K562 (cell line): ENCODE results near the gene TNK2. TPM values are rescaled to one million over a fixed set of nuclear protein-coding genes. Genes with fewer than 3 reads are reported as not detected.

Source experiments
- ATAC-seq: fragments of 200-7000 bp; cut with Tn5 transposase; 3 replicates; pipeline ENCODE4 v1.9.1; 2020; ENCODE audit warnings: moderate library complexity
- BruUV-seq: library from RNA; stranded (reverse); fragments of 400-500 nt; replicated peaks from 2 replicates; lab custom pipeline; 2021; lab: Mats Ljungman, UMichigan
- CTCF ChIA-PET: fragments of 300-600 bp; formaldehyde crosslinking; extraction: SDS; loops from one replicate; lab custom pipeline; 2021; ENCODE audit warnings: low intra/inter-chr PET ratio; lab: Yijun Ruan, JAX
- POLR2A ChIA-PET: fragments of 300-600, 350-650 bp; sonication (Branson Sonifier 250); formaldehyde crosslinking; extraction: SDS; loops from one replicate; lab custom pipeline; 2021; ENCODE audit warnings: antibody characterized with exemption, inconsistent platforms; lab: Yijun Ruan, JAX
- DNase-seq, 4 experiments: peaks; one replicate each; pipeline versions ENCODE4 v3.0.0 to v3.0.0-alpha.2; 2011 to 2018; ENCODE audit warnings: low spot score in 3 of 4, mixed read lengths in 3 of 4; ENCODE audit errors: extremely low read depth in 1 of 4
- FAIRE-seq: peaks from 2 replicates; lab custom pipeline; 2011; peaks lifted over from hg19 to GRCh38; lab: Jason Lieb, UNC
- H2AFZ ChIP-seq: 2 replicates; pipeline ENCODE4 v1.6.0; 2011; ENCODE audit warnings: low read depth, low read length, control low read depth, inconsistent platforms
- H3K27ac ChIP-seq: fragments of 200-600 bp; 3 replicates; pipeline ENCODE4 v1.8.0; 2011; ENCODE audit warnings: low read depth, mild to moderate bottlenecking, control low read depth, inconsistent platforms, low read length, moderate library complexity, mixed read lengths; ENCODE audit errors: extremely low read depth
- H3K27me3 ChIP-seq, 2 experiments: fragments of 300-600 bp in 1 of 2; 2 replicates in 1 of 2; 3 replicates in 1 of 2; pipeline versions ENCODE4 v1.6.0 to v1.8.0; 2011; ENCODE audit warnings: inconsistent platforms in 2 of 2, low read length in 2 of 2, mild to moderate bottlenecking in 1 of 2, mixed read lengths in 1 of 2, moderate library complexity in 1 of 2; ENCODE audit not compliant: control insufficient read depth in 2 of 2, insufficient read depth in 2 of 2
- H3K36me3 ChIP-seq: fragments of 300-600 bp; 3 replicates; pipeline ENCODE4 v1.8.0; 2011; ENCODE audit warnings: mild to moderate bottlenecking, low read length, inconsistent platforms; ENCODE audit not compliant: control insufficient read depth, insufficient read depth
- H3K4me1 ChIP-seq, 2 experiments: fragments of 200-600 bp in 1 of 2; replicated peaks in 1 of 2; 2 replicates in 1 of 2; 3 replicates in 1 of 2; pipeline versions ENCODE4 v1.5.1 to v1.8.0; 2011; ENCODE audit warnings: inconsistent platforms in 2 of 2, low read length in 2 of 2, mild to moderate bottlenecking in 1 of 2, mixed read lengths in 1 of 2, moderate library complexity in 1 of 2; ENCODE audit not compliant: control insufficient read depth in 2 of 2, insufficient read depth in 2 of 2
- H3K4me2 ChIP-seq: 2 replicates; pipeline ENCODE4 v1.6.1; 2011; ENCODE audit warnings: low read length, control low read depth, inconsistent platforms, mixed read lengths; ENCODE audit not compliant: insufficient read depth
- H3K4me3 ChIP-seq: fragments of 200-600 bp; sonication (generic), shearing (Covaris generic); 2 replicates; pipeline ENCODE4 v1.5.1; 2016; ENCODE audit warnings: control low read depth, inconsistent platforms
- H3K79me2 ChIP-seq: fragments of 200-600 bp; 3 replicates; pipeline ENCODE4 v1.8.0; 2011; ENCODE audit warnings: low read length, inconsistent platforms; ENCODE audit not compliant: control insufficient read depth, insufficient read depth
- H3K9ac ChIP-seq, 2 experiments: 2 replicates each; pipeline versions ENCODE4 v1.6.0 to v1.6.1; 2011; ENCODE audit warnings: low read depth in 2 of 2, low read length in 2 of 2, control low read depth in 1 of 2, inconsistent platforms in 1 of 2, mild to moderate bottlenecking in 1 of 2, mixed read lengths in 1 of 2; ENCODE audit not compliant: insufficient read depth in 1 of 2
- H3K9me1 ChIP-seq: one replicate; pipeline ENCODE4 v1.6.0; 2011; ENCODE audit warnings: inconsistent platforms, mild to moderate bottlenecking, low read length, moderate library complexity; ENCODE audit not compliant: control insufficient read depth, insufficient read depth
- H3K9me3 ChIP-seq: replicated peaks from 2 replicates; pipeline ENCODE4 v1.5.1; 2011; ENCODE audit warnings: low read depth, low read length, inconsistent platforms; ENCODE audit not compliant: control insufficient read depth, insufficient read depth
- H4K20me1 ChIP-seq: replicated peaks from 2 replicates; pipeline ENCODE4 v1.6.1; 2011; ENCODE audit warnings: low read length, inconsistent platforms, mixed read lengths; ENCODE audit not compliant: control insufficient read depth, insufficient read depth
- CBX5 ChIP-seq: IDR thresholded peaks from 2 replicates; pipeline ENCODE4 v1.6.1; 2014; ENCODE audit warnings: low read depth, borderline replicate concordance
- CCNT2 ChIP-seq: IDR thresholded peaks from 2 replicates; pipeline ENCODE4 v1.6.1; 2011; ENCODE audit warnings: borderline replicate concordance, low read depth, mild to moderate bottlenecking, moderate library complexity, mixed read lengths, low read length; ENCODE audit not compliant: insufficient read length; ENCODE audit errors: extremely low read depth
- E2F6 ChIP-seq, 2 experiments: IDR thresholded peaks; 2 replicates each; pipeline ENCODE4 v1.6.1; 2011; ENCODE audit warnings: borderline replicate concordance in 1 of 2, control low read depth in 1 of 2, low read depth in 1 of 2, low read length in 1 of 2, mild to moderate bottlenecking in 1 of 2, mixed read lengths in 1 of 2, moderate library complexity in 1 of 2; ENCODE audit not compliant: insufficient read depth in 1 of 2, insufficient read length in 1 of 2, poor library complexity in 1 of 2, severe bottlenecking in 1 of 2; ENCODE audit errors: extremely low read depth in 1 of 2
- EGR1 ChIP-seq: fragments of 450-650 bp; conservative IDR thresholded peaks from 2 replicates; pipeline ENCODE4 v1.6.1; 2017; ENCODE audit warnings: mild to moderate bottlenecking
- ERF ChIP-seq: fragments of 450-650 bp; formaldehyde crosslinking; IDR thresholded peaks from 2 replicates; pipeline ENCODE4 v1.4.0; 2020; ENCODE audit warnings: mild to moderate bottlenecking, mixed read lengths
- MAX ChIP-seq: sonication (generic); formaldehyde crosslinking; IDR thresholded peaks from 2 replicates; pipeline ENCODE4 v1.9.0; 2022; ENCODE audit warnings: mild to moderate bottlenecking, missing genetic modification reagents
- MAZ ChIP-seq, 2 experiments: fragments of 450-650 bp in 1 of 2; sonication (generic) in 1 of 2; formaldehyde crosslinking; IDR thresholded peaks in 1 of 2; conservative IDR thresholded peaks in 1 of 2; 2 replicates each; pipeline versions ENCODE4 v1.4.0 to v1.5.0; 2020; ENCODE audit warnings: mild to moderate bottlenecking in 1 of 2, missing genetic modification reagents in 1 of 2
- NR1H2 ChIP-seq: sonication (generic); formaldehyde crosslinking; IDR thresholded peaks from 2 replicates; pipeline ENCODE4 v1.4.0; 2020; ENCODE audit warnings: mild to moderate bottlenecking, missing genetic modification reagents
- PHF8 ChIP-seq: fragments of 200-600 bp; sonication (generic); IDR thresholded peaks from 2 replicates; pipeline ENCODE4 v1.6.1; 2012; ENCODE audit warnings: mixed run types, mild to moderate bottlenecking, inconsistent platforms, low read length, moderate library complexity, borderline replicate concordance
- RBM25 ChIP-seq: fragments of 200-400 bp; formaldehyde crosslinking; IDR thresholded peaks from 2 replicates; pipeline ENCODE4 v1.6.1; 2018; ENCODE audit warnings: low read length, low read depth, moderate library complexity; ENCODE audit not compliant: severe bottlenecking
- SAFB ChIP-seq: fragments of 200-400 bp; formaldehyde crosslinking; IDR thresholded peaks from 2 replicates; pipeline ENCODE4 v1.6.1; 2017; ENCODE audit warnings: low read depth, low read length, borderline replicate concordance
- SETDB1 ChIP-seq: IDR thresholded peaks from one replicate; pipeline ENCODE4 v1.6.1; 2012; ENCODE audit warnings: low read length, control low read depth, inconsistent platforms
- SPI1 ChIP-seq: IDR thresholded peaks from 2 replicates; pipeline ENCODE4 v1.6.1; 2011; ENCODE audit warnings: low read depth, low read length, control low read depth, borderline replicate concordance
- VEZF1 ChIP-seq: fragments of 200-800 bp; sonication (Bioruptor generic); IDR thresholded peaks from 2 replicates; pipeline ENCODE4 v1.6.1; 2017; ENCODE audit warnings: missing genetic modification characterization, missing compliant biosample characterization
- ZNF354B ChIP-seq: fragments of 250-450 bp; sonication (Bioruptor Pico); IDR thresholded peaks from 2 replicates; pipeline ENCODE4 v1.4.0; 2020
- WGBS: fragments of 100-300 bp; shearing (Covaris generic); methylation state at CpG from one replicate; pipeline ENCODE4 v1.1.6; 2016; ENCODE audit warnings: low coverage, mixed read lengths; ENCODE audit not compliant: insufficient coverage; ENCODE audit errors: missing lambda C conversion rate; 5-methylcytosine and 5-hydroxymethylcytosine counted together
- in situ Hi-C: fragments of 300-500 bp; cut with MboI; formaldehyde crosslinking; loops from 4 replicates; pipeline ENCODE4 v1.15.0; 2018; ENCODE audit warnings: inconsistent platforms, mixed read lengths
- intact Hi-C: fragments of 100-400 bp; cut with micrococcal nuclease; formaldehyde crosslinking; loops from 2 replicates; pipeline ENCODE4 v1.14.2; 2022
- polyA plus RNA-seq, 8 experiments: library from polyadenylated mRNA; depleted of rRNA in 4 of 8; stranded (reverse) in 5 of 8; unstranded in 3 of 8; fragments of >200 nt; fragmentation: Nextera tagmentation in 2 of 8; fragmentation: Illumina TruSeq in 1 of 8; extraction: Ambion mirVana in 2 of 8; extraction: Trizol in 1 of 8; gene quantifications; 2 replicates each; pipeline versions ENCODE4 v1.2.1 to v1.2.3, GENCODE V29; 2011 to 2014; ENCODE audit warnings: inconsistent platforms in 1 of 8, missing spikeins in 1 of 8
- total RNA-seq, 7 experiments: library from RNA; depleted of rRNA in 6 of 7; stranded (reverse); fragments of >200 nt in 6 of 7; fragmentation: Illumina TruSeq in 2 of 7; extraction: Trizol in 2 of 7; gene quantifications; 2 replicates each; pipeline versions ENCODE4 v1.2.1 to v1.2.3, GENCODE V29; 2011 to 2021; ENCODE audit warnings: low replicate concordance in 1 of 7

TNK2 gene
- total and polyA plus RNA-seq, 9 of the 15 experiments (the other 6 are each of a cell fraction or from before 2014, with no cell fraction given) = 0.03 to 33.8 (median 6.5) TPM

GRCh38 chr3:195895861-195896360 is 12.4 kb downstream of the TNK2 start:
- BruUV-seq = TSS peak; percentile 37
- H3K36me3 ChIP-seq = no peaks in the 10 kb centered on the region
- H3K9me3 ChIP-seq = no peaks in the 10 kb centered on the region
- peaks cover 5% of the 10 kb centered on the region for H3K9me1 ChIP-seq
- H2AFZ ChIP-seq = peak overlapping the region; percentile 82
- H4K20me1 ChIP-seq = peaks cover 3% of the 10 kb centered on the region; the same call in 1 of the 2 replicates
- in situ Hi-C loops = loop anchor here (25.0 kb wide), 1 partner anchor 616 kb away; the partner anchor contains the start of genes RNF168 and SMCO1
- ChIA-PET POLR2A (interaction anchor here (0.6 to 1.7 kb wide), 4 partner anchors 11 to 107 kb away, joined by 3 to 5 read pairs (median 4); no protein-coding TSS in a partner anchor), CTCF (interaction anchor here (1.5 to 4.3 kb wide), 2 partner anchors 19 to 34 kb away, joined by 5 to 59 read pairs; no protein-coding TSS in a partner anchor)
- peak overlapping the region; percentile 86 for H3K4me2 ChIP-seq
- H3K4me1 ChIP-seq = peaks cover 22 to 69% of the 10 kb centered on the region in 2 experiments
- ATAC-seq (peak; percentile 77), DNase-seq (peak; percentile 65 to 86 (median 79)), FAIRE-seq (no peak)
- WGBS = 2% methylated on average over 22 of the region's 47 CpGs
- H3K27me3 ChIP-seq = no peaks in the 10 kb centered on the region
- H3K9ac ChIP-seq = peak overlapping the region; percentile 63 to 88
- H3K27ac ChIP-seq = peak overlapping the region; percentile 69
- peaks cover 5% of the 10 kb centered on the region; the same call in 1 of the 3 replicates for H3K79me2 ChIP-seq
- intact Hi-C loops = loop anchor here (1.0 kb wide), 1 partner anchor 12 kb away; the partner anchor contains the start of gene TNK2
- peak overlapping the region; percentile 59 for H3K4me3 ChIP-seq
- TF ChIP-seq RBM25 = no peak
- TF ChIP-seq MAX (CRISPR knock-in tag) = peak; percentile 76
- TF ChIP-seq NR1H2 (CRISPR knock-in tag) = 0 out of 2 replicates have a peak, but pooled peaks have one; percentile 30
- TF ChIP-seq ZNF354B (CRISPR knock-in tag) = no peak
- TF ChIP-seq EGR1 = 0 out of 2 replicates have a peak, but pooled peaks have one; percentile 17
- TF ChIP-seq SETDB1 = no peak
- peak; percentile 66 for TF ChIP-seq CCNT2
- no peak for TF ChIP-seq CBX5
- TF ChIP-seq SAFB = peak; percentile 41; the same call in 1 of the 2 replicates
- TF ChIP-seq ERF (CRISPR knock-in tag) = peak; percentile 66; the same call in 1 of the 2 replicates
- TF ChIP-seq PHF8 = peak; percentile 40; the same call in 1 of the 2 replicates
- TF ChIP-seq VEZF1 (CRISPR knock-in tag) = peak; percentile 47
- peak; percentile 77 to 89 for TF ChIP-seq E2F6 (IDR thresholded peaks at IDR 0.05; ENCODE audit: borderline replicate concordance in 1 of 2, extremely low read depth in 1 of 2, insufficient read depth in 1 of 2, insufficient read length in 1 of 2, low read depth in 1 of 2, low read length in 1 of 2, poor library complexity in 1 of 2, severe bottlenecking in 1 of 2)
- TF ChIP-seq MAZ (CRISPR knock-in tag; conservative IDR thresholded peaks at IDR 0.05 in 1 of 2, IDR thresholded peaks at IDR 0.05 in 1 of 2) = peak in 1 of 2 experiments; percentile 28; a peak in 1 of 4 replicates
- TF ChIP-seq SPI1 = peak; percentile 37; the same call in 1 of the 2 replicates
